MM.1S (cell line): ENCODE data around the gene PKP2.

Source experiments
- DNase-seq: peaks from one replicate; pipeline ENCODE4 v3.0.0-alpha.2; 2015
- H2AFZ ChIP-seq: fragments of 300-600 bp; sonication (generic); 2 replicates; pipeline ENCODE4 v1.6.0; 2016; ENCODE audit warnings: antibody characterized with exemption, low read length
- H3F3A ChIP-seq: fragments of 300-600 bp; sonication (generic); 2 replicates; pipeline ENCODE4 v1.6.1; 2016; ENCODE audit warnings: mild to moderate bottlenecking, antibody characterized with exemption, low read length, moderate library complexity, mixed read lengths; ENCODE audit not compliant: insufficient read depth
- H3K27ac ChIP-seq: fragments of 300-600 bp; sonication (generic); 2 replicates; pipeline ENCODE4 v1.5.1; 2016; ENCODE audit warnings: mild to moderate bottlenecking, low read length
- H3K27me3 ChIP-seq: fragments of 300-600 bp; sonication (generic); replicated peaks from 2 replicates; pipeline ENCODE4 v1.6.0; 2016; ENCODE audit warnings: low read length; ENCODE audit not compliant: insufficient read depth
- H3K36me3 ChIP-seq: fragments of 300-600 bp; sonication (generic); replicated peaks from 2 replicates; pipeline ENCODE4 v1.6.1; 2016; ENCODE audit warnings: mild to moderate bottlenecking, low read length, mixed read lengths; ENCODE audit not compliant: insufficient read depth
- H3K4me1 ChIP-seq: fragments of 300-600 bp; sonication (generic); 2 replicates; pipeline ENCODE4 v1.6.1; 2016; ENCODE audit warnings: low read length, mixed read lengths
- H3K4me2 ChIP-seq: fragments of 300-600 bp; sonication (generic); 2 replicates; pipeline ENCODE4 v1.6.0; 2016; ENCODE audit warnings: low read depth, low read length
- H3K4me3 ChIP-seq: fragments of 300-600 bp; sonication (generic); 2 replicates; pipeline ENCODE4 v1.5.1; 2016; ENCODE audit warnings: low read length, mixed read lengths
- H3K79me2 ChIP-seq: fragments of 300-600 bp; sonication (generic); 2 replicates; pipeline ENCODE4 v1.6.1; 2016; ENCODE audit warnings: mixed run types, low read length, mixed read lengths
- H3K9ac ChIP-seq: fragments of 300-600 bp; sonication (generic); 2 replicates; pipeline ENCODE4 v1.6.1; 2016; ENCODE audit warnings: low read length, mixed read lengths
- H3K9me2 ChIP-seq: fragments of 300-600 bp; sonication (generic); replicated peaks from 2 replicates; pipeline ENCODE4 v1.6.1; 2016; ENCODE audit warnings: mild to moderate bottlenecking, low read length, mixed read lengths; ENCODE audit not compliant: insufficient read depth
- H3K9me3 ChIP-seq: fragments of 300-600 bp; sonication (generic); replicated peaks from 2 replicates; pipeline ENCODE4 v1.6.1; 2016; ENCODE audit warnings: mild to moderate bottlenecking, low read length, mixed read lengths; ENCODE audit not compliant: insufficient read depth
- H4K20me1 ChIP-seq: fragments of 300-600 bp; sonication (generic); 2 replicates; pipeline ENCODE4 v1.6.1; 2016; ENCODE audit warnings: mild to moderate bottlenecking, low read length, moderate library complexity, mixed read lengths; ENCODE audit not compliant: insufficient read depth
- CTCF ChIP-seq: fragments of 300-600 bp; sonication (generic); IDR thresholded peaks from 2 replicates; pipeline ENCODE4 v1.5.1; 2016; ENCODE audit warnings: antibody characterized with exemption, low read length, mixed read lengths
- EZH2 ChIP-seq: fragments of 300-600 bp; sonication (generic); optimal IDR thresholded peaks from 2 replicates; pipeline ENCODE3; 2017; ENCODE audit warnings: low read depth, mild to moderate bottlenecking, antibody characterized with exemption, low read length, mixed read lengths
- EZH2phosphoT487 ChIP-seq: fragments of 300-600 bp; sonication (generic); IDR thresholded peaks from 2 replicates; pipeline ENCODE4 v1.6.1; 2018; ENCODE audit warnings: antibody characterized with exemption, low read length

The PKP2 gene

GRCh38 chr12:32755654-32756475, 140.7 kb downstream of the PKP2 start, which contains the start of gene YARS2:
Gene YARS2 (minus strand): TSS chr12:32755897. CDS start chr12:32755874, 23 bp downstream.
- no peaks in the 10 kb centered on the region for H3K9me3 ChIP-seq
- H3K79me2 ChIP-seq, result peaks cover 37% of the 10 kb centered on the region
- peak within 1 kb of the TSS; percentile 97 for H3K4me2 ChIP-seq
- peak within 1 kb of the TSS; percentile 70 for H3K27ac ChIP-seq
- H3K27me3 ChIP-seq, result no peaks in the 10 kb centered on the region
- no peaks in the 10 kb centered on the region for H3K9me2 ChIP-seq
- H3K4me1 ChIP-seq, result peaks cover 14% of the 10 kb centered on the region
- peak within 1 kb of the TSS; percentile 84 for H3K4me3 ChIP-seq
- peaks cover 5% of the 10 kb centered on the region; the same call in 1 of the 2 replicates for H3F3A ChIP-seq
- TF ChIP-seq CTCF (peak; percentile 84), EZH2phosphoT487 (no peak)
- DNase-seq, result peak; percentile 99
- no peaks in the 10 kb centered on the region for H4K20me1 ChIP-seq
- peak within 1 kb of the TSS; percentile 99 for H2AFZ ChIP-seq
- H3K9ac ChIP-seq, result peak within 1 kb of the TSS; percentile 83
- peaks cover 6% of the 10 kb centered on the region; the same call in 1 of the 2 replicates for H3K36me3 ChIP-seq

DNA sequence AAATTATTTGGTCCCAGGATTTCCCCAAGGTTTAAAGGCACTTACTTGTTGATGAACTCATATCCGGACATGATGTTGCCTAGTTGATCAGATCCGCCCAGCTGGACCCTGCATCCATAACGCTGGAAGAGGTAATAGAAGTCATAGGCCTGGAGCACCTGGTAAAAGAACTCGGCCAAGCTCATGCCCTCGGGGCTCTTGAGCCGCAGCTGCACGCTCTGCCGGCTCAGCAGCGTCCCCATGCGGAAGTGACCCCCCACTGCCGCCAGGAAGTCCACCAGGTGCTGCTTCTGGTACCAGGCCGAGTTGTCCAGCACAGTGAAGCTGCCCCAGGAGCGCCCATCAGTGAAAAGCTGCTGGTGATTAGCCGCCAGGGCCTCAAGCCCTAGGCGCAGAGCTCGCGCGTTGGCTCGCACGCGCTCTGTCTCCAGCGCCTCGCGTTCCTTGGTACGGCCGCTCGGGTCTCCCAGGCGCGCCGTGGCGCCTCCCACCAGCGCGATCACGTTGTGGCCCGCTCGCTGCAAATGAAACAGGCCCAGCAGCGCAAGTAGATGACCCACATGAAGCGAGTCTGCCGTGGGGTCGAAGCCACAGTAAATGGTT, 141.4 kb downstream of the PKP2 start:
- peak overlapping the region; percentile 99 for H2AFZ ChIP-seq
- DNase-seq, result peak; percentile 92
- TF ChIP-seq EZH2 (no peak), CTCF (peak; percentile 92)

GRCh38 chr12:32754111-32754510, 142.5 kb downstream of the PKP2 start:
- peak overlapping the region; percentile 84 for H3K4me3 ChIP-seq
- peak overlapping the region; percentile 83; the same call in 1 of the 2 replicates for H3K9ac ChIP-seq
- H3K27ac ChIP-seq, result no peak overlapping the region; the same call in 1 of the 2 replicates
- H3K36me3 ChIP-seq, result peaks cover 6% of the 10 kb centered on the region; the same call in 1 of the 2 replicates
- peaks cover 14% of the 10 kb centered on the region for H3K4me1 ChIP-seq
- peaks cover 37% of the 10 kb centered on the region for H3K79me2 ChIP-seq
- peaks cover 5% of the 10 kb centered on the region; the same call in 1 of the 2 replicates for H3F3A ChIP-seq
- no peak for DNase-seq
- H3K4me2 ChIP-seq, result peak overlapping the region; percentile 97
- H3K9me3 ChIP-seq, result no peaks in the 10 kb centered on the region
- H2AFZ ChIP-seq, result no peak overlapping the region
- no peaks in the 10 kb centered on the region for H4K20me1 ChIP-seq
- no peak for TF ChIP-seq EZH2
- TF ChIP-seq CTCF, result no peak
- no peak for TF ChIP-seq EZH2phosphoT487
- H3K9me2 ChIP-seq, result no peaks in the 10 kb centered on the region
- no peaks in the 10 kb centered on the region for H3K27me3 ChIP-seq

More for the DNA sequence above, 141.4 kb downstream of the PKP2 start:
- peak overlapping the region; percentile 83 for H3K9ac ChIP-seq
- H3K79me2 ChIP-seq, result peaks cover 37% of the 10 kb centered on the region
- H3K36me3 ChIP-seq, result peaks cover 6% of the 10 kb centered on the region; the same call in 1 of the 2 replicates
- peak overlapping the region; percentile 70 for H3K27ac ChIP-seq
- peak overlapping the region; percentile 97 for H3K4me2 ChIP-seq
- no peaks in the 10 kb centered on the region for H3K9me2 ChIP-seq
- no peaks in the 10 kb centered on the region for H4K20me1 ChIP-seq
- no peaks in the 10 kb centered on the region for H3K9me3 ChIP-seq
- peaks cover 14% of the 10 kb centered on the region for H3K4me1 ChIP-seq
- H3K27me3 ChIP-seq, result no peaks in the 10 kb centered on the region
- peak overlapping the region; percentile 84 for H3K4me3 ChIP-seq
- peaks cover 5% of the 10 kb centered on the region; the same call in 1 of the 2 replicates for H3F3A ChIP-seq
